HG02623 (cell line): ENCODE measurements around the gene ITFG2.

Experiments
- ATAC-seq: cut with Tn5 transposase; IDR thresholded peaks from one replicate; pipeline ENCODE4 v1.9.1; 2021; ENCODE audit warnings: moderate library complexity; ENCODE audit not compliant: unreplicated experiment

ITFG2 gene

DNA sequence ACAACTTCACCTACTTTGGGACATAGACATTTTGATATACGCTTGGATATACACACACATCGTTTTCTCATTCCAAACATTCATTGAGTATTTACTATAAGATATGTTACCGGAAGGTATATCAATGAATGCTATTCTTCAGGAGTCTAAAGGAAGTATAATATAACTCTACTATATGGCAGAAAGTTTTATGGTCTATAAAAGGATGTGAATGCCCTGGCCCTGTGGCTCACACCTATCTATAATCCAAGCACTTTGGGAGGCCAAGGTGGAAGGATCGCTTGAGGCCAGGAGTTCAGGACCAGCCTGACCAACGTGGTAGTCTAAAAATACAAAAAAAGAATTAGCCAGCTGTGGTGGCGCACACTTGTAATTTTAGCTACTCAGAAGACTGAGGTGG is 16.8 kb downstream of the ITFG2 start:
- ATAC-seq, result no peak

DNA sequence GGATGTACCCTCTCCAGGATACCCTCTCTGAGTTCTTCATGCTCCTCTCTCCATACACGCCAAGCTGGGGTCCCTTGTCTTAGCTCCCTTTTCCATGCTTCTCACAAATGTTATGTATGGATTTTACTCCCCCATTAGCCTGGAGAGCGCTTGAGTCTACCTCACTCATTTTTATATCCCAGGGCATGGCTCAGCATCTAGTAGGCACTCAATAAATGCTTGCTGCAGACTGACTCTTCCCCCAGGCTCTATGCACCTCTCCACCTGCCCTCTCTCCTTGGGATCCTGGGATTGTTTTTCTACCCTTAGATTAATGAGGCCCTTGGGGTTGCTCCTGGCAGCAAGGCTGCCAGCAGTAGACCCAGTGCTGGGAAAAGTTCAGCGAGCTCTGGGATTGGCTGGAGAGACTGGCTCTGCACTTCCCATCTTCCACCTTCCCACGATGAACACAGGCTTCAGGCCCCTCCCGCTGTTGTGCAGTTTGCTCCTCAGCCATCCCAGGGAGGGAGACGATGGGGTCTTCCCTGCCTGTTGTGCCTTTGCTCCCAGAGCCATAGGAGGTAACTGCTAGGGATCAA is 20.2 kb downstream of the ITFG2 start:
- ATAC-seq, result no peak

DNA sequence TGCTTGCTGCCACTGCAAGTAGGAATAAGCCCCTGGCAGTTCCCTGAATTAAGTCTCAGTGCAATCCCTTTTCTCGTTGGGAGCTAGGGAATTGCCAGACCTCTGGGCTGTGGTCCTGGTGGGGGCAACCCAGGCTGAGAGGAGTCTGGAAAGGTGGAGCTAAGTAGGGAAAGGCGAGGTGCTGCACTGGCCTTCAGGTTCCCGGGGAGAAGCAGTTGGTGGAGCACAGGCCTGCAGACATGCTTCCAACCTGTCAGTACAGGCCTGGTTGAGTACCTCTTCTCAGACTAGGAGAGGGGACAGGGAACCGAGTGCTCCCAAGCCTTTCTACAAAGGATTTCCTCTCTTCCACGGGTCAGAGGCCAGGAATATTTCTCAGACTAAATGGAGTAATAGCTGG is 20.9 kb downstream of the ITFG2 start:
- ATAC-seq, result no peak

DNA sequence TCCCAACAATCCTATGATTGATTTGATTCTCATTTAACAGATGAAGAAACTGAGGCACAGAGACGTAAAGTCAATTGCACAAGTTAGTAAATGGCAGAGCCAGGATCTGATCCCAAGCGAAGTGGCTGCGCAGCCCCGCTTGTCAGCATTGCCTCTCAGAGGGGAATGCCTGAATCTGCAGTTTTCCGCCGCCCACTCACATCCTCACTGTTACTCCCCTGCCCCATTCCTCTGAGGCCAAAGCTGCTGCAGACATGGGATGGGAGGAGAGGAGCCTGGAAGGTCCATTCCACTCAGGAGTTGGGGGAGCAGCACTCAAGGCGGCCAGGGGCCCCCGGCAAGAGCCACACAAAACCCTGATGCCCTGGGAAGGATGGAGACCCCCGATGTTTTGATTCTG is 21.3 kb downstream of the ITFG2 start:
- no peak for ATAC-seq

DNA sequence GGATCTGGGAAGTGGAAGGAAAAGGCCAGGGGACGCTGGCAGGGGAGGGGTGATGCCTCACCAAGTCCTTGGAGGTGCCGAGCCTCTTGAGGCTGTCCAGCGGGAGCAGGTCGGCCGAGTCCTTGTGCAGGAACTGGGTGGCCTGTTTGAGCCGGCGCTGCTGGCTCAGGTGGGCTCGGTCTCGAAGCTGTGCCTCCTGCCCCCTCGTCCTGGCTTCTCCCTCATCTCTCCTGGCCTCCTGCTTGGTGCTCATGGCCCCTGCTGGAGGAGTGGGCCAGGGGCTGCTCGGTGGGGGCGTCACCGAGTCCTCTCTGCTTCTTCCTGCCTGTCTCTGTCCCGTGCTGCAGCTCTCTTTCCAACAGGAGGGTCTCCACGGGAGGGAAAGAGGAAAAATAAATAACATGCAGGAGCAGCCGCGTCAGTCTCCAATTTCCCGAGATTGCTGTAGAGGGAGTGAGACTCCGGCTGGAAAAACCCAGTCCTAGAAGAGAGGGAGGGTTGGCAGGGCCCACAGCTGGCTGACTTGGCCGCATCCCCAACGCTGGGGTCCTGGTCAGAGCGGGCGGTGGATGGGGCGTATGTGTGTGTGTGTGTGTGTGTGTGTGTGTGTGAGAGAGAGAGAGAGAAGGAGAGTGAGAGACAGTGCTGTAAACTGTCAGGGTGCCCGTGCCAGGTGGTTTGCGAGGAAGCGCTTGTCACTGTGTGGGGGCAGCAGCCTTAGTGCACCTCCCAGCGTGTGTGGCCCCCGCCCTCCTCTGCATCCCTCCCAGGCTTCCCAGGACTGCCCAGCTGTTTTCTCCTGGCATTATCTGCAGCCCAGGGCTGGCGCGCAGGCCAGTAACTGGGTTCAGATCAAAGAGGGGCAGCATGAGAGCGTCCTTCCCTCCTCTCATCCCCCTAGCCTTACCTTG is 22.4 kb downstream of the ITFG2 start, which contains the start of gene NRIP2:
TSS of gene NRIP2 (minus strand) at position 455 of the 911 bp plus-strand sequence. CDS start at position 403, 52 bp downstream.
- no peak for ATAC-seq

DNA sequence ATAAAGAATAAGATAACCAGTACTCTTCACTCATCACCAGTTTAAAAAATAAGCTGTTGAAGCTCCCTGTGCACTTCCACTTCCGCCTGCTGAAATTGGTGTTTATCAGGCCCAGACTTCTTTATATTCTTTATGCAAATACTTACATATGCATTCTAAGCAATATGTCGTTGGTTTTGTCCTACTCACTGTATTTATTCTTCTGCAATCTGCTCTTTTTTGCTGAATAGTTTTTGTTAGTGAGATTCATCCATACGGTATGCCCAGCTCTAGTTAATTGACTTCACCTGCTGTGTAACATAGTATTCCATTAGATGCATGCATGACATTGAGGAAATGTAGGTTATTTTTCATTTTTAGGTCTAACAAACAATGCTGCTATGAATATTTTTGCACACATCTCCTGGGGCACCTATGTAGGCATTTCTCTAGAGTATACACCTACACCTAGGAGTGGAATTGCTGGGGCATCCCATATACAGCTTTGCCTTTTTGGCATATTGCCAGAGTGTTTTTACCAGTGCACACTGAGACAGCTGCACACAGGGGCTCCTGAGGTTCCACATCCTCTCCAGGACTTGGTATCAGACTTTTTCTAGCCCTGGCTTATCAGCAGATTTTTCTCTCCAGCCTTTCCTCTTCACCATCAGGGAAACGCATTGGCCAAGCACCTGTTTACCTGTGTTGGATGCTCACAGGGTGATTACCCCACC is 23.4 kb downstream of the ITFG2 start:
- ATAC-seq, result no peak

DNA sequence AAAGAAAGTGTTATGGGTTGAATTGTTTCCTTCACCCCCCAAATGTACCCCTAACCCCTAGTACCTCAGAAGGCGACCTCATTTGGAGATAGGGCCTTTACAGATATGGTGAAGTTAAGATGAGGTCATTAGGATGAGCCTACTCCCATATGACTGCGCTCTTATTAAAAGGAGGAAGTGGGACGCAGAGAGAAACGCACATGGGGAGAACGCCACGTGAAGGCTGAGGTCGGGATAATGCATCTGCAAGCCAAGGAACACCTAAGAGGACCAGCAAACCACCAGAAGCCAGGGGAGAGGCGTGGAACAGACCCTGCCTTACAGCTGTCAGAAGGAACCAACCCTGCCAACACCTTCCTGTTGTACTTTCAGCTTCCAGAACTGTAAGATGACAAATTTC is 24.1 kb downstream of the ITFG2 start:
- ATAC-seq, result no peak

DNA sequence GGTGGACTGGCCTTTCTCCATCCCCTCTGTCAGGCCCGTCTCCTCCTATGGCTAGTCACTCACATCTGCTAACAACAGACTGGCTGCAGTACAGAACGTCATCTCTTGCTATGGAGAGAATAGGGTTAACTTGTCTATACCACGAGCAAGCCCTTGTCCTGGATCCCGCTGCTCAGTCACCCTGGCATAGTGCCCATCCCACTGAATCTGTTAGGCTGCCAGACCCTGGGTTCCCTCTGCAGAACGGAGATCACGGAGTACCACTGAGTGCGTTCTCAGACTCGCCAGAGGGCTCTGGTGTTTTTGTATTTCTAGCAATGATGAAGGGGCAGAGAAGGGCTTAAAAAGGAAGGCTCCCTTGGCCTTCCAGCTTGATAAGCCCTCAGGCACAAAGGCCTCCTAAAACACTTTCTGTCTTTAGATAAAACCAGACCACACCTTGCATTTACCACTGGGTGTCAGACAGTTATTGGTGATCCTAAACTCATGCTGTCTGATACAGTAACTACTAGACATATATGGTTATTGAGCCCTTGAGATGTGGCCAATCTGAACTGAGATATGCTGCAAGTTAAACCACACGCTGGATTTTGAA is 28.7 kb downstream of the ITFG2 start:
- ATAC-seq, result no peak

DNA sequence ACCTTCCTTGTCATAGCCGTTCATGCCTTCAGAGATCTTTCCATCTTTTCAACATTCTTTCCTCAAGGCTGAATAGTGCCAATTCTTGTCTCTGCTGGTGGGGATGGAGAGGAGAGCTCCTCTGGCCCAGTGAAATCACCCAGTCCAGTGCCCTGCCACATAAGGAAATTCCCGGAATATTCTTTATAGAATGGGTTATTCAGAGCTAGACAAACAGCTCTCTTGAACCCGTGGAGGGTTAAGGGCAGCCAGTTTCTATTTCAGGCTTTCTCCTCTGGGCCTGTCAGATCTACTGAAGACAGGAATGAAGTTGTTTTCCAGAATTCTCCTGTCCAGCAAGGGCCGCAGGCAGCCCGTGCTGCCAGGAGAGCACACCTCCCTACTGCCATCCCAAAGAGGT is 30.5 kb downstream of the ITFG2 start:
- no peak for ATAC-seq

DNA sequence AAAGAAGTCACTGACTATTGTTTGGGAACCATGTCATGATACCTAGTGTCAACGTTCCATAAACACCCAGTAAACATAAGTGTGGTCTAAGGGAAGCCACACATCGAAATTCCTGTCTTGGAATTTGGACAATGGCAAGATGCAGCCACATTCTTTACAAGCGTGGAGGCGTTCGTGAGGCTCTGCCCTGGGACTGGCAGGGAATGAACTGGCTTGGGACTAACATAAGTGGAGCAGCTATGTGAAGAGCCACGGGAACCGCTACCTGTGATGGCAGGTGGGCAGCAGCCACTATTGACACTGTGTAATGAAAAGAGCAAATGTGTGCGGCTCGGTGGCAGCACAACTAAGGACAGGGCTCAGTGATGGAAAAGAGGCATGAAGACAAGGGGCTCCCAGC is 32.3 kb downstream of the ITFG2 start:
- ATAC-seq, result no peak

DNA sequence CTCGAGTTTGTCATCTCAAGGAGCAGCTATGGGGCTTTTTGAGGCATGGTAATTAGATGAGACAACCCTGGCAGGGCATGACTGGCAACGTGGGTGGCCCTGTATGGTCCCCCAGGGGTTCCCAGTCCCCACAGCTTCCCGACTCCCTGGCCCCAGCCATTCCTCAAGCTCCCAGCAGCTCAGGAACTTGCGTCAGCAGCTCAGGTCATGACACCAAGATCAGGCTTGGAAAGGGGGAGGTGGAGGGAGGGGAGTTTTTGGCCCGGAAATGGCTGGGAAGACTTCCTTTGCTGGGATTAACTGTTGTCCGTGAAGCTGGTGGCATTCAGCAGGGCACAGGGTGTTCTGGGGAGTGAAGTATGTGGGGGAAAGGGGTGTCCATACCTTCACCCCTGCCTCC is 32.8 kb downstream of the ITFG2 start:
- ATAC-seq, result no peak

DNA sequence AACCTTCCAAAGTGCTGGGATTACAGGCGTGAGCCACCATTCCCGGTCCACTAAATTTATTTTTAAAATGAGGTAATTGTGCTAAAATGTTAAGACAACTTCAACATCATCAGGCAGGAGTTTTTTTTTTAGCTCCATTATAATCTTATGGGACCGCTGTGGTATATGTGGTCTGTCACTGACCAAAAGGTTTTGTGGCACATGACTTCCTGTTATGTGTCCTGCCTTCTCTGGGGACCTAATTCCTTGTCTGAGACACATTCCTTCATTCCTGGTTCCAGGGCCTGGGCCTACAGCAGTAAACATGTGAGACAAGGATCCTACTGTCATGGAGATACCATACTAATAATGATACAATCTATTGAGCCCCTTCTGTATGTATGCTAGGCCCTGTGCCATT is 39.5 kb downstream of the ITFG2 start:
- no peak for ATAC-seq

DNA sequence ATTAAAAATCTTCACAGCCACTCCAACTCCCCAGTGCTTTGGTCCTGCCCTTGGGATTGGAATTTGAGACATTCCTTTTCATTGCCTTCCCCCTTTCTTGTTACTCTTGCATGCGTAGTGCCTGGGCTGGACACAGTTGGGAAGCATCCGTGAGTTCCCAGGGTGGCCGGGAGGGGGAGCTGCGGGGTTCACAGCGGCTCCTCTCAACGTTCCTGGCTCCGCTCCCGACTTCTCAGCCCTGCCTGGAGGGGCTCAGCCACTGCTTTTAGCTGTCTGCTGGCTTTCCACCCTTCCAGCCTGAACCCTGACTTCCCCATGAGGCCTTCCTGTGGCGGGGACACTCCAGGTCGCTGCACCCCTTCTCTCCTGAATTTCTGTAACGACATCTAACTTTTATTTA is 41.2 kb downstream of the ITFG2 start:
- ATAC-seq, result no peak

DNA sequence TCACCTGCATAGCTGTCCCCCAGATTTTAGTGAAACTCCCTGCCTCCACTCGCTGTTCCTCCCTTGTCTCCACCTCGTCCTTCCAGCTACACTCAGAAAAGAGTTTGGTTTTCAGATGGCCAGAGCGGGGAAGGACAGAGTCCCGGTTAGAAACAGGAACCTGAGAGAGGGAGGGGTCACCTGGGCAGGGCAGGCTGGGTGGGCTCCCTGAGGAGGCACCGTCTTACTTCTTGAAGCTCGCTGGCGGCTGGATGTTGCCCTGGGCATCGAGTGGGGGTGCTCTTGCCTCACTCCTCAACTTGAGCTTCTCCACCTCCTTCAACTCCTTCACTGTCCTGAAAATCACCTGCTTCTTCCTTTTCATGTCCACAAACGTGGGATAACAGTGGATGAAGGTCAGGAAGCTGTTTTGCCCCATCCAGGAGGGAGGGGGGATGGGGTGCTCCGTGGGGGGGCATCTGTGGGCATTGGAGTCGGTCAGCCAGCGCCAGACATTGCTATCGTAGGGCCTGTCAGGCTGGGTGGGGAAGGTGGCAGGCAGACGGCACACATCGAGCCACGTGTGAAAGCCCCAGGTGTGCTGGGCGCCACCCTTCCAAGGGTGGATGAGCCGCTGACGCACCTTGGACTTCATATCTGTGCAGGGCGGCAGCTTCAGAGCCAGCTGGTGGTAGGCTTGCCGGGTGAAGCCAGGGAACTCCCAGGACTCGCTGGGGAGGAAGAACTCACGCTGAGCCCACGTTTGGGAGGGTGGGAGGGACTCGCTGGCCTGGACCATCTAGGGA is 42.4 kb downstream of the ITFG2 start:
- ATAC-seq, result no peak

DNA sequence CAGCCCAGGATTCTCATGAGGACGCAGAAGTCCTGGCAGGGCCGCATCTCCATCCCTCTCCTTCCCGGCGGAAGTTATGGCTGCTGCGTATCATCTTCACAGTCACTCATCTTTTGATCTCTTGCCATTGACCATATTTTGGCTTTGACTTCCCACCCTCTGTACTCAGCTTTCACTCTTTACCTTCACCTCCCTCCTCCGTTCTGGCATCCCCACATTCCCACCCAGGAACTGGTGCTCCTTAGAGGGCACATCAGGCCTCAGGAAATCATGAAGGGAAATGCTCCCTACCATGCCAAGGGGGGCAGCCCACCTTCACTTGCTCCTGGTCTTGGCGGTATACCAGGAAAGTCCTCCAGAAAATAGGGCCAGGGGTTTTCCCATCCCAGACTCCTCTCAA is 43.1 kb downstream of the ITFG2 start:
- ATAC-seq, result no peak

DNA sequence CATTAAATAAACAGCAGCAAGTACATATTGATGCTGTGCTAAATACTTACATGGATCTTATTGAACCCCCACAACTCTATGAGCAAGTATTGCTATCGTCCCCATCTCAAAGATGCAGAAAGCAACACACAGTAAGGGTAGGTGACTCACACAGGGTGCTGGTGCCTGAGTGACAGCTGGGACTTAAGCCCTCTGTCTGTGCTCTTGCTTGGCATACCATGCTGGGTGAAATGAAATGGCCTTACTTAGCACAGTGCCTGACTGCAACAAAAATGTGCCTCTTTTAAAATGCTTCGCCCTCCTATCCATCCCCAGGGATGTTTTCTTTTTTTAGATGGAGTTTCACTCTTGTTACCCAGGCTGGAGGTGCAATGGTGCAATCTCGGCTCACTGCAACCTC is 43.6 kb downstream of the ITFG2 start:
- no peak for ATAC-seq

DNA sequence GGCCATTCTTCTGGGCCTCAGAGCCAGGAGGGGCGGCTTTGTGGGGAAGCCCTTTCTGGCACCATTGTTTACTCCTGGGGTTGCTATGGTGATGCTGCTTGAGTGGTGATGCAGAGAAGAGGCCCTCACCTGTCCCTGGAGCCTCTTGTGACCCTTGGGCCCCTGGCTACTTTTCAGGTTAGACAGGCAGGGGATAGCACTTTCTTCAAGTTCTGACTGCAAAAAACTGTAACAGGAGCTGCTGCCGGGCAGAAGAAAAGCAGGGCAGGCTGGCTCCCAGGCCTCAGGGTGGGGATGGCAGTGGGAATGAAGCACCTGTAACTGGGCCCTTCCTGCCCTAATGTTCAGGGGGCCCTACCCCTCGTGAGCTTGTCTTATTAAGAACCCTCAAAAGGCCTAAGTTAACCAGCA is 44.6 kb downstream of the ITFG2 start, which contains the start of gene TEX52:
TSS of gene TEX52 (minus strand) at position 19 of the 411 bp plus-strand sequence. CDS start at position 6, 13 bp downstream.
- ATAC-seq, result no peak

DNA sequence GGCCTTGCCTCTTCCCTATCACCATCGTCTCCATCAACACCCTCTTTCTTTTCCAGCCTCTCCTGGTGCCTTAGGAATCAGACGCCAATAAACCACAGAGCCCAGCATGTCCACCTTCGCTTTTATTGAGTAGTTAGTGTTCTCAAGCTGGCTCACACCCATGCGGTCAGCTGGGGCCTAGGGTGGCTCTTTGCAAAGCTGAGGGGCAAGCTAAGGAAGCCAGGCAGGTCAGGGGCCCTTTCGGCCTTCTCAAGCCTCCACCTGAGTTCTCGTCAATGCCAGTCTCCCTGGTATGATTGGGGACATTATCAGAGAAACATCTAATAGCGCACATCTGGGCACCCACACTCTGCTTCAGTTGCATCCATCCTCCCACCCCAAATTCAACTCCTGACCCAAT is 45.1 kb downstream of the ITFG2 start:
- ATAC-seq, result no peak

DNA sequence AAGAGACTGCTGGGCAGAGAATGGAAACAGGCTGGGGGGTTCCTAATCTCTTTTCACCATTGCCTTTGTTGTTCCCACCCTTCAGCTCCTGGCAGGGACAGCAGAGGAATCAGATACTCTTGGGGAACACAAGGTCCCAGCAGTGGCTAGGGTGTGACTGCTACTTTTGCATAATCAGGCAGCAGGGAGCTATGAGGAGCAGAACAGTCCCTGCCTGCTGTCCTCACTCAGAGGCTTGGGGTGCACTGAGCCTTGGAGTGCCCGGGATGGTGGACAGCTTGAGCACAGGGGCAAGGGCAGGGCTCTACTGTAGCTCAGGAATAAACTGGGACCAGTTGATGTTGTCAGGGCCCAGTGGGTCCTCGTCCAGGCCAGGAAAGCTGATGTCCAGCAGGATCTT is 45.9 kb downstream of the ITFG2 start:
- no peak for ATAC-seq

DNA sequence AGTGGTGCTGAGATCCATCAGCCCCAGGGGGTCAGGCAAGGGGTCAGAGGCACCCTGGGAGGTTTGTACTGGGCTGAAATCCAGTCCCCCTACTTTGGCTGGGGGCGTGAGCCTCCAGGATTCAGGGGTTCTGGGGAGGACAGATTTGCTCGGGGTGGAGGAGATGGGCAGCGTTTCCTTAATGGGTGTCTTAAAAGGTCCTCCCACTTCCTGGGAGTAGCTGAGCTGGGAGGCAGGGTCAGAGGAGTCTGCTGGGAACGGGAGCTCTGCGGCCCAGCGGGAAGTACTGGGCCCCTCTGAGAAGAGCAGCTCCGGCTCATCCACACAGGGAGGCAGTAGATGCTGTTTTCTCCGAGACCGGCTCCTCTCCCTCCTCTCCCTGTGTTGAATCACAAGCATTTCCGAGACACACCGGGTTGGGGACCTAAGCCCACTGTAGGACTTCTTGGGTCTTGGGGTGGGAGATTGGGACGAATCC is 46.5 kb downstream of the ITFG2 start:
- ATAC-seq, result no peak
